HG02588 (cell line): ENCODE results near the gene C15orf62.

Experiments
- ATAC-seq: cut with Tn5 transposase; IDR thresholded peaks from one replicate; pipeline ENCODE4 v1.9.1; 2021; ENCODE audit warnings: mild to moderate bottlenecking, moderate library complexity; ENCODE audit not compliant: unreplicated experiment

The C15orf62 gene

GRCh38 chr15:40754883-40755811, 14.6 kb upstream of the C15orf62 start, which contains the start of gene RMDN3:
Gene RMDN3, minus strand, starts transcription at chr15:40755254. Its CDS starts 471 bp downstream, at chr15:40754783.
- ATAC-seq = peak; percentile 76

DNA sequence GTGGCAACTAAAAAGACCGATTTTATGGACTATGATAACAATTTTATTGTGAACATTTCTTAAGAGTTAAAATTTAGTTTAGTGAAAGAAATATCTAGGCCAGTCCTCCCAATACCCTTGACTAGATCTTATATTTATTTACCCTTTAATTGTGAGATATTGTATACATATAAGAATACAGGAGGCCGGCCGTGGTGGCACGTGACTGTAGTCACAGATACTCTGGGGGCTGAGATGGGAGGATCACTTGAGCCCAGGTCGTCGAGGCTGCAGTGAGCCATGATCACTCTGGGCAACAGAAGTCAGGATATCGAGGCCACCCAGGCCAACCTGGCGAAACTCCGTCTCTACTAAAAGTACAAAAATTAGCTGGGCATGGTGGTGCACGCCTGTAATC, 14.0 kb upstream of the C15orf62 start:
- no peak for ATAC-seq

- ATAC-seq = no peak
Measured at GRCh38 chr15:40756938-40757337, 12.8 kb upstream of the C15orf62 start.

- ATAC-seq = no peak
Measured at GRCh38 chr15:40759961-40760360, 9.8 kb upstream of the C15orf62 start.

GRCh38 chr15:40762919-40763800, 6.6 kb upstream of the C15orf62 start:
- ATAC-seq = peak; percentile 4

- peak; percentile 53 for ATAC-seq
Measured at GRCh38 chr15:40763801-40764628, 5.8 kb upstream of the C15orf62 start, which contains the start of gene GCHFR. Gene GCHFR, plus strand, starts transcription at chr15:40764068. Its CDS starts 113 bp downstream, at chr15:40764181.

DNA sequence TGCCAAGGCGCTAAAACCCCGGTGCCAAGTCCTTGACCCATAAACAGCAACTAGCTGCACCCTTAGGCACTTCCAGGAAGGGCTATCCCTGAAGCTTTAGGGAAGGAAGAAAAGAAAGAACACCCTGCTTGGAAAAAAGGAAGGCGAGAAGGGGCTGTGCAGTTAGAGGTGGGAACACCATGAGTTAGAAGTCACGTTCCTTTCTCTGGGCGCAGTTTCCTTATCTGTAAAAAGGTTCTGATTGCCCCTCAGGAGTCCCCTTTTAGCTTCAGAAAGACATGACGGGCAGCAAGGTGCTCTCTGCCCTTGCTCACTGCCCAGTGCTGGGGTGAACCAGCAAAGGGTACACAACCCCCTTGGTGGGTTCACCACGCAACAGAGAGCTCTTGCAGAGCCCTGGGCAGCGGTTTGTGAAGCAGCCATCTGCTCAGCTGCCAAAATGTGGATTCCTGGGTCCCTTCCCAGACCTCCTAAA, 5.1 kb upstream of the C15orf62 start:
- no peak for ATAC-seq

DNA sequence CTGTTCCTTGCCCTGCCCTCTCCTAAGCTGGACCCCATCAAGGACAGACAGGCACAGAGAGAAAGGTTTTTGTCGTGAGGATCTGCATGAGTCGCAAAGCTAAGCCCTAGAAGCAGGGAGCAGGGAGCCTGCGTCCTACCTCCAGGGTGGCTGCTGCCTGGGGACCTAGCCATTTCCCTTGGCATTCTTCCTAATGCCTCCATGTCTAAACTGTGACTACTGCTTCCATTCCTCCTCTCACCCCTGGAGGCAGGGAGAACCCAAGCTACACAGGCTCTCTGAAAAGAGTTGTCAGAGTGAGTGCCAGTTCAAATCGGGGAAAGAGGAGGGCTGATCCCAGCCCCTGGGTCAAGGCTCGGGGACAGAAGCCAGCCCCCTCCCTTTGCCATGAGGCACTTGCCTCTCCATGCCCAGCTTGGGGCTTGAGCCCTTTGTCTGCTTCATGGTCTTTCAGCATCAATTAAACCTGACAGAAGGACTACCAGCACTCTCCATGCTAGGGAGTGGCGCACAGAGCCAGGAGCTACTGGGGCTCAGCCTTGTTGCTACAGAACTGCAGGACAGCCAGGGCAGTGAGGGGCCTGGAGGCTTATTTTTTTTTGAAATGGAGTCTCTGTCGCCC, 3.5 kb upstream of the C15orf62 start:
- no peak for ATAC-seq

GRCh38 chr15:40766906-40767837, 2.6 kb upstream of the C15orf62 start:
- ATAC-seq = no peak

DNA sequence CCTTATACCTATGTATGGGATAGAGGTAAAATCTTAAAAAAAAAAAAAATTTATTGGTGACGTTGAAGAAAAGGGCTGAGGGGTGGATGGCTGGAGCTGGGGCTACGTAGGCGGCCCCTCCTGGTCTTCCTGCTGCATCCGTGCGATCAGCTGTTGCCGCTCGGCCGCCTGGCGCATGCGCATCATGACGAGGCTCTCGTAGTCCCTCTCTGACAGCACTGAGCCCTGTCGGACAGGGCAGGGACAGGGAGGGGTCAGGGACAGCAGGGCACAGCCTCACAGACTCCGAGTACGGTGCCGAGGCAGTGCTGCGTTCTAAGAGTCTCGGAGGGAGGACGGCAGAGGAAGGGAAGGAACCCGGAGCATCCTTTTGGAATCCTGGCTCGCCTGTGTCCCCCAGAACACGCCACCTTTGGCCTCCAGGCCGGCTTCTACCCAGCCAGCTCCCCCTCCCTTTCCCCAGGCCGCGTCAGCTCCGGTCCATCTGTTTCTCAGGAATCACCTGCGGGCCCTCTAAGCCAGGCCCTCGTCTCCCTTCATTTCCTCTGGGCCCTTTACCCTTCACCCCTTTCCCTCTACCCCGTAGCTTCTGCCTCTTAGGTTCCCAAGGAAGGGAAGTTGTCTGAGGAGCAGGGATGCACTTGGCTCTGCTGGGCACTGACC, 1.8 kb upstream of the C15orf62 start:
- no peak for ATAC-seq

DNA sequence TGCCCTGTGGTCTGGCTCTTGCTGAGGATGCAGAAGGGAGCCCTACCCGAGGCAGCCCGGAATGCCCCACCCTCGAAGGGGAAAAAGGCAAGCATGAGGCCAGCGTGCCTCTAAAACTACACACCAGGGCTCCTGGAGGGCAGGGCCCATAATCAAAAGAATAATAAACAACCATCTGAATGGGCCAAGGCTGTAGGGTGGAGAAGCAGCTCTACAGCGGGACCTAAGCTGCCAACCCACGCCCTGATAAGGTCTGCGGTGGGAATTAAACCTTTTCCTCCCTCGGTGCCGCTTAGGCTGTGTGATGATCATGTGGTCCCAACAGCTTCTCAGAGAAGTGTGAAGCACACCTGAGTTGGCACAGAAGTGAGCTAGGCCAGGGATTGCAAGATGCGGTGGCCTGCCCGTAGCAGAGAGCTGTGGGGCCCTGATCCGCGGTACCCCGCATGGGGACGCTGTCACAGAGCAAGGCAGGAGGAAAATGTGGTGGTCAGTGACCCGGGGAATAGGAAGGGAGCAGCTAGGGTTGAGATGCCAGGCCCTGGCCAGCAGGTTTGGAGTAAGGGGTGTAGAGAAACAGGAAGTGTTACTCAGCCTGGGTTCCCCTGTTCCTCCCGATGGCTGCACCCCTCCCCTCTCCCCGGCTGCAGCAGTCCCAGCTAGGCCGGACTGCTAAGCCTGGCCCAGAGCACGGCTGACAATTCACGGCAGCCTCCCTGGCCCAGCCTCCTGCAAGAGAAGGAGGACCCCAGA, 1.1 kb upstream of the C15orf62 start:
- ATAC-seq = no peak

GRCh38 chr15:40770147-40770721, 454 bp downstream of the C15orf62 start:
- ATAC-seq = no peak

DNA sequence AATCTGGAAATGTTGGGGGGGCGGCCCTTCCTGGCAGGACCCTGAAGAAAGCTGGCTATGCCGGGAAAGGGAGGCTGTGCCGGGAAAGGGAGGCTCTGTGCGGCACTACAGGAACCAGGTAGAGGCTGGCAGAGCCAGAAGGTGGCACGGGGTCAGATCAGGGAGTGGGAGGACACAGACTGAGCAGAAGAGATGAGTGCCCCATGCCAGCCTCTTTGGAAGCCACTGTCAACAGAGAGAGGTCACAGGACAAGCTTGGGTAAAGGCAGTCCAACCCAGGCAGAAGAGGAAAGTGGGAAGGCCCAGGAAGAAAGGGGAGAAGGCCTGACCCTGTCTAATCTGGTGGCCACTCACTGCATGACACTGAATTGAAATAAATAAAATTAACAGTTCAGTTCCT, 1.5 kb downstream of the C15orf62 start:
- no peak for ATAC-seq

DNA sequence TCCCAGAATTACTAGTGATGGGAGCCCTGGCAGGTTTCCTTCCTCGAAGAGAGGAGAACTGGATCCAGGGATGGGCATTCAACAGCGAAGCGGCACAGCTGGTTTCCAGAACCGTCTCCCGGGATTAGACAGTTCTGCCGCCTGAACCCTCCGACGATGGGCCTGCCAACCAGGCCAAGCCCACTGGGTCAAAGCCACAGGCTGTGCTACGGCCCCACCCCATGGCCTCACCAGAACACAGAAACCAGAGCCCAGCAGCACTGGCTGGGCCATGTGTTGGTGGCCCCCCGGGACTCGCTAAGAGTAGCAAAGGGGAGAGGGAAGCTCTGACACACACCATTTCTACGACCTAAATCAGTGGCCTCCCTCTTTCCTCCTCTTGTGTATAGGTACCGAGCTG, 2.2 kb downstream of the C15orf62 start:
- no peak for ATAC-seq

- no peak for ATAC-seq
Measured at GRCh38 chr15:40773496-40773895, 3.7 kb downstream of the C15orf62 start.

GRCh38 chr15:40773902-40774301, 4.1 kb downstream of the C15orf62 start:
- ATAC-seq = no peak

- ATAC-seq = no peak
Measured at GRCh38 chr15:40775007-40775406, 5.2 kb downstream of the C15orf62 start.
